Transverse colon (tissue), 4 donors: ENCODE data around the gene ZPBP. TPM values are rescaled to one million over a fixed set of nuclear protein-coding genes. Genes with fewer than 3 reads are reported as not detected.

Source experiments
- DNase-seq: peaks from one replicate; pipeline ENCODE4 v3.0.0-alpha.2; 2019
- H3K27ac ChIP-seq, 4 donors: fragments of 200-600 bp; sonication (generic); 2 replicates each; pipeline ENCODE4 v1.5.1; 2016 to 2018; ENCODE audit warnings: inconsistent platforms in 4 of 4
- H3K27me3 ChIP-seq: fragments of 200-600 bp; sonication (generic); 2 replicates; pipeline ENCODE4 v1.5.1; 2017; ENCODE audit warnings: inconsistent platforms
- H3K36me3 ChIP-seq, 4 donors: fragments of 200-600 bp; sonication (generic); 2 replicates each; pipeline ENCODE4 v1.5.1; 2017 to 2019; ENCODE audit warnings: inconsistent platforms in 4 of 4
- H3K4me1 ChIP-seq, 4 donors: fragments of 200-600 bp; sonication (generic); 2 replicates each; pipeline ENCODE4 v1.5.1; 2017 to 2020; ENCODE audit warnings: inconsistent platforms in 4 of 4
- H3K4me3 ChIP-seq, 4 donors: fragments of 200-600 bp; sonication (generic); 1 replicate in 1 of 4; 2 replicates in 3 of 4; pipeline versions ENCODE4 v1.5.1 to v1.6.1; 2017 to 2019; ENCODE audit warnings: inconsistent platforms in 4 of 4
- H3K9me3 ChIP-seq, 2 donors: fragments of 200-600 bp; sonication (generic); 2 replicates each; pipeline ENCODE4 v1.5.1; 2017 to 2019; ENCODE audit warnings: inconsistent platforms in 2 of 2
- EP300 ChIP-seq: sonication (generic); formaldehyde crosslinking; IDR thresholded peaks from one replicate; pipeline ENCODE4 v1.6.1; 2017; ENCODE audit warnings: antibody characterized with exemption, low read depth
- POLR2A ChIP-seq: fragments of 450-650 bp; IDR thresholded peaks from one replicate; pipeline ENCODE4 v1.6.1; 2016; ENCODE audit warnings: antibody characterized with exemption, mild to moderate bottlenecking, moderate library complexity
- POLR2AphosphoS5 ChIP-seq, 3 donors: sonication (generic); formaldehyde crosslinking; IDR thresholded peaks; one replicate each; pipeline ENCODE4 v1.6.1; 2016; ENCODE audit warnings: antibody characterized with exemption in 3 of 3
- whole genome bisulfite sequencing, 2 donors: methylation state at CpG; one replicate each; pipeline ENCODE4 v1.1.5; 2018; ENCODE audit warnings: low coverage in 1 of 2; 5-methylcytosine and 5-hydroxymethylcytosine counted together
- in situ Hi-C, 4 donors: fragments of 200-750 bp; cut with MboI; loops; one replicate each; pipeline versions ENCODE4 v1.15.0 to v1.15.1; 2017; ENCODE audit warnings: low sequenced_read_pairs in 3 of 4, low pct_ligation_motif_present in 1 of 4, low pct_unique_long_range_greater_than_20kb in 1 of 4
- intact Hi-C: fragments of 100-400 bp; cut with DNase I; formaldehyde crosslinking; loops from one replicate; pipeline ENCODE4 v1.15.1; 2023; ENCODE audit warnings: low total_unique reads
- total RNA-seq, 4 donors: library from RNA; depleted of rRNA; stranded (reverse); fragments of >200 nt; gene quantifications; one replicate each; pipeline ENCODE4 v1.1.0, GENCODE V29; 2016
- TF ChIP-seq, protein P1 (sequence below), 5 experiments: fragments of 200-600 bp in 3 of 5; fragments of 450-650 bp in 2 of 5; sonication (generic) in 3 of 5; IDR thresholded peaks; 1 replicate in 2 of 5; 2 replicates in 3 of 5; pipeline ENCODE4 v1.5.1; 2016 to 2017; ENCODE audit warnings: antibody characterized with exemption in 5 of 5, inconsistent platforms in 3 of 5, mild to moderate bottlenecking in 2 of 5, moderate library complexity in 1 of 5

Gene ZPBP
- total RNA-seq, 4 donors from 2014 or later, result not detected

DNA sequence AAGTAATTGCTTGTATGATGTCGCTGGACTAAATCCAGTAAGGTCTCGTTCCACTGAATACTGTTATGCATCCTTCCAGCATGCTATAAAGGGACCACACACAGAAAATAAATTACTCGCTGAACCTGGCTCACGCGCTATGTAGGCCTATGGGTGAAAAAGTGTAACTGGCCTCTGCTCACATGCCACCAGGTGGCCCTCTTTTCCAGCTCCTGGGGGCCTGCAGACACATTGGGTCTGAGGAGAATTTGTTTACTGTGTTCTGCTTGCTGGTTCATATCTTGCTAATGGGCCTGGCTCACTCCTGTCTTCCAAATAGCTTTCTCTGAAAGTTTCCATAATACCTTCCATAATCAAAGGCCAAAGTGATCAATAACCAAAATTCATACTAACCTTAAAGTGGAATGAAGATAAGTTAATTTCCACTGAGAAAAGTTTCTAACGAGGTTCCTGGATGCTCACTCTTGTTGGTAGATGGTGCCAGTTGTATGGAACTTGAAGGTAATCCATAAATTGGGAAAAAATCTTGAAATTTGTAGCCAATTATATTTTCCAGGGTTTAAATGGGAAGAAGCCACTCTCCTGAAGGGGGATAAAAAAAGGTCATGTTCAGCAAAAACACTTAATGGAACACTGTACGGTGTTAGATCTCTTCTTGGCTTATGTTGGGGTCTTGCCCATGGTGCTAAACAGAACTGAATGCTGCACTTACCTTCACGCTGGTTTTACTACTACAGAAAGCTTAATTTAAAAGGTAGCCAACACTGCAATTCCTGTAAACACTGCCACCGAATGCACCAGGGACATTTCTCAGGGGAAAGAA, 27.0 kb upstream of the ZPBP start:
- H3K4me3 ChIP-seq, result no peak overlapping the region
- intact Hi-C loops, result no loop called here
- no peak for TF ChIP-seq POLR2AphosphoS5 (IDR thresholded peaks at IDR 0.05)
- no peak for TF ChIP-seq POLR2A
- TF ChIP-seq, protein P1, sequence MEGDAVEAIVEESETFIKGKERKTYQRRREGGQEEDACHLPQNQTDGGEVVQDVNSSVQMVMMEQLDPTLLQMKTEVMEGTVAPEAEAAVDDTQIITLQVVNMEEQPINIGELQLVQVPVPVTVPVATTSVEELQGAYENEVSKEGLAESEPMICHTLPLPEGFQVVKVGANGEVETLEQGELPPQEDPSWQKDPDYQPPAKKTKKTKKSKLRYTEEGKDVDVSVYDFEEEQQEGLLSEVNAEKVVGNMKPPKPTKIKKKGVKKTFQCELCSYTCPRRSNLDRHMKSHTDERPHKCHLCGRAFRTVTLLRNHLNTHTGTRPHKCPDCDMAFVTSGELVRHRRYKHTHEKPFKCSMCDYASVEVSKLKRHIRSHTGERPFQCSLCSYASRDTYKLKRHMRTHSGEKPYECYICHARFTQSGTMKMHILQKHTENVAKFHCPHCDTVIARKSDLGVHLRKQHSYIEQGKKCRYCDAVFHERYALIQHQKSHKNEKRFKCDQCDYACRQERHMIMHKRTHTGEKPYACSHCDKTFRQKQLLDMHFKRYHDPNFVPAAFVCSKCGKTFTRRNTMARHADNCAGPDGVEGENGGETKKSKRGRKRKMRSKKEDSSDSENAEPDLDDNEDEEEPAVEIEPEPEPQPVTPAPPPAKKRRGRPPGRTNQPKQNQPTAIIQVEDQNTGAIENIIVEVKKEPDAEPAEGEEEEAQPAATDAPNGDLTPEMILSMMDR (IDR thresholded peaks at IDR 0.05), result no peak
- no peak for TF ChIP-seq EP300
- H3K27ac ChIP-seq, result no peak overlapping the region
- in situ Hi-C loops, result no loop called here
- no peaks in the 10 kb centered on the region for H3K9me3 ChIP-seq
- H3K36me3 ChIP-seq, result no peaks in the 10 kb centered on the region
- no peaks in the 10 kb centered on the region for H3K27me3 ChIP-seq
- no peaks in the 10 kb centered on the region for H3K4me1 ChIP-seq
- DNase-seq, result no peak
- 66 to 79% methylated on average over 8 to 9 of the region's 9 CpGs for WGBS, 2 donors

DNA sequence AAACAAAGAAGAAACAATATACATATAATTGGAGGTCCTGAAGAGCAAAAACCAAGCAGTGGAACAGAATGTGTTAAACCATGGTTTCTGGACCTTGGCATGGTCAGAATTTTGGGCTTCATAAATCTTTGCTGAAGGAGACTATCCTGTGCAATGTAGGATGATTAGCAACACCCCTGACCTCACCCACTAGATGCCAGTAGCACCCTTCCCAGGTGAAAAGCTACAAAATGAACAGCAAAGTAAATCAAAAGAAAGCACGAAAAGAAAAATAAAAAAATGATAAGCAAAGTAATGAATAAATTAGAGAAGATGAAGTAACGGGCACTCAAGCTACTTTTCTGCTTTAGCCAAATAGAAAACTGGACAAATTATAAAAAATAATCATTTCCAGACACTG, 19.2 kb upstream of the ZPBP start:
- TF ChIP-seq POLR2AphosphoS5 (IDR thresholded peaks at IDR 0.05) (no peak), POLR2A (no peak), EP300 (no peak)
- TF ChIP-seq, protein P1 (IDR thresholded peaks at IDR 0.05), result no peak
- H3K27ac ChIP-seq, result no peak overlapping the region
- in situ Hi-C loops (no loop called here), intact Hi-C loops (no loop called here)
- H3K36me3 ChIP-seq, result no peaks in the 10 kb centered on the region
- 75 to 88% methylated on average over 1 to 2 of the region's 2 CpGs for WGBS, 2 donors
- H3K27me3 ChIP-seq, result no peaks in the 10 kb centered on the region
- no peak overlapping the region for H3K4me3 ChIP-seq
- H3K9me3 ChIP-seq, result peaks cover 0 to 6% of the 10 kb centered on the region in 2 donors
- DNase-seq, result no peak
- no peaks in the 10 kb centered on the region for H3K4me1 ChIP-seq

DNA sequence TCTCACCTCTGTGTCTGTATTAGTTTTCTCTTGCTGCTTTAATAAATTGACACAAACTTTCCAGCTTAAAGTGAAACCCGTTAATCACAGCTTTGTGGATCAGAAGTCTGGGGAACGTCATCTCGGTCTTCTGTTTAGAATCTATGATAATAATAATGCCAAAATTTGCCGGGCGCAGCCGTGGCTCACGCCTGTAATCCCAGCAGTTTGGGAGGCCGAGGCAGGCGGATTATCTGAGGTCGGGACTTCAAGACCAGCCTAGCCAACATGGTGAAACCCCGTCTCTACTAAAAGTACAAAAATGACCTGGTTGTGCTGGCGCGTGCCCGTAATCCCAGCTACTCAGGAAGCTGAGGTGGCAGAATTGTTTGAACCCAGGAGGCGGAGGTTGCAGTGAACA, 8.8 kb upstream of the ZPBP start:
- DNase-seq, result no peak
- H3K4me1 ChIP-seq, result no peaks in the 10 kb centered on the region
- H3K27ac ChIP-seq, result no peak overlapping the region
- no peaks in the 10 kb centered on the region for H3K36me3 ChIP-seq
- 87 to 89% methylated on average over 8 to 15 of the region's 15 CpGs for WGBS, 2 donors
- H3K9me3 ChIP-seq, result no peaks in the 10 kb centered on the region
- in situ Hi-C loops (no loop called here), intact Hi-C loops (no loop called here)
- no peaks in the 10 kb centered on the region for H3K27me3 ChIP-seq
- TF ChIP-seq, protein P1 (IDR thresholded peaks at IDR 0.05), result no peak
- TF ChIP-seq POLR2AphosphoS5 (IDR thresholded peaks at IDR 0.05), result no peak
- no peak for TF ChIP-seq POLR2A
- no peak for TF ChIP-seq EP300
- H3K4me3 ChIP-seq, result no peak overlapping the region

DNA sequence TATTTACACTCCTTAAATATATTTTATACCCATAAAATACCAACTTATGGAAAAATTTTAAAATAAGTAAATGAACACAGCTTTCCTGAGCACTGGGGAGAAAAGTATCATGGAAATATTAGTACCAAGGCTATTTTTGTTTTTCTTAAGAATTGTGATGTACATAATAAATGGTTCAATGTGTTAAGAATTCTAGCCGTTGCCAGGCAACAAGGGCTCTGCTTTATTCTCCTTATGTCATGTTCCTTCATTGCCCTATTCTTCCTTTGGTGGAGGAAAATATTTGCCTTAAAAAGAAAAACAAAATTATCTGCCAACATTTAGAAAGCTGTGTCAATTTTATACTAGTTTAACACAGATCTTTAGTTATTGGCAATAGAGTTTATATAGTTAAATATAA, 2.6 kb upstream of the ZPBP start:
- intact Hi-C loops (loop anchor here (10.0 kb wide), 1 partner anchor 319 kb away; no protein-coding TSS in a partner anchor), in situ Hi-C loops (loop anchor here in 1 of 4 donors (25.0 kb wide), 1 partner anchor 1067 kb away; no protein-coding TSS in a partner anchor)
- no peak for DNase-seq
- Histone ChIP-seq H3K9me3 (no peaks in the 10 kb centered on the region), H3K27me3 (no peaks in the 10 kb centered on the region), H3K27ac (no peak overlapping the region), H3K4me3 (no peak overlapping the region), H3K4me1 (peaks cover 0 to 6% (median 2%) of the 10 kb centered on the region in 4 donors), H3K36me3 (no peaks in the 10 kb centered on the region)
- no peak for TF ChIP-seq EP300
- TF ChIP-seq POLR2A, result no peak
- TF ChIP-seq, protein P1 (IDR thresholded peaks at IDR 0.05), result no peak
- TF ChIP-seq POLR2AphosphoS5 (IDR thresholded peaks at IDR 0.05), result no peak
- WGBS, 2 donors, result 70 to 84% methylated on average over 1 of the region's 1 CpG
